NCI-H1436 treated with DMSO at 0.1 percent for 48 hours (cell line): ENCODE data around the gene IQCE.

Source experiments
- DNase-seq: peaks from one replicate; lab custom pipeline; 2025; lab: John Stamatoyannopoulos, UW

The IQCE gene

GRCh38 chr7:2558629-2559282 lies at the start of gene IQCE:
Gene IQCE (plus strand): TSS chr7:2558979. CDS start chr7:2559182, 203 bp downstream.
- DNase-seq, result no peak

- no peak for DNase-seq
Observed at GRCh38 chr7:2509298-2509906, 49.4 kb upstream of the IQCE start.

- no peak for DNase-seq
Observed at GRCh38 chr7:2510130-2510776, 48.5 kb upstream of the IQCE start.

GRCh38 chr7:2510909-2511768 lies 47.6 kb upstream of the IQCE start:
- DNase-seq, result peak; percentile 22

GRCh38 chr7:2511769-2512168 lies 47.0 kb upstream of the IQCE start:
- DNase-seq, result no peak

- DNase-seq, result no peak
Observed at GRCh38 chr7:2512179-2512661, 46.6 kb upstream of the IQCE start.

GRCh38 chr7:2512713-2513112 lies 46.1 kb upstream of the IQCE start:
- DNase-seq, result no peak

- no peak for DNase-seq
Observed at GRCh38 chr7:2513702-2514101, 45.1 kb upstream of the IQCE start.

- DNase-seq, result no peak
Observed at GRCh38 chr7:2514473-2515423, 44.0 kb upstream of the IQCE start.

- no peak for DNase-seq
Observed at GRCh38 chr7:2515424-2516193, 43.2 kb upstream of the IQCE start.

- no peak for DNase-seq
Observed at GRCh38 chr7:2516194-2516555, 42.6 kb upstream of the IQCE start.

- DNase-seq, result no peak
Observed at GRCh38 chr7:2517026-2517425, 41.8 kb upstream of the IQCE start.

- DNase-seq, result no peak
Observed at GRCh38 chr7:2517678-2518507, 40.9 kb upstream of the IQCE start.

GRCh38 chr7:2518737-2519118 lies 40.1 kb upstream of the IQCE start:
- no peak for DNase-seq

GRCh38 chr7:2519119-2519930 lies 39.5 kb upstream of the IQCE start, which contains the start of gene LFNG:
Gene LFNG (plus strand): TSS chr7:2519774. CDS start chr7:2519862, 88 bp downstream.
- DNase-seq, result no peak

- DNase-seq, result no peak
Observed at GRCh38 chr7:2520131-2520760, 38.5 kb upstream of the IQCE start.

GRCh38 chr7:2520761-2521290 lies 38.0 kb upstream of the IQCE start:
- no peak for DNase-seq

GRCh38 chr7:2521341-2521745 lies 37.4 kb upstream of the IQCE start:
- no peak for DNase-seq
